GM10266 (cell line): ENCODE results near the gene CHD2.

Experiments
- DNase-seq: peaks from one replicate; pipeline ENCODE4 v3.0.0; 2012; ENCODE audit errors: extremely low spot score
- TF ChIP-seq, protein P1 (sequence below): IDR thresholded peaks from 2 replicates; pipeline ENCODE4 v1.5.1; 2012; ENCODE audit warnings: mild to moderate bottlenecking, low read depth; ENCODE audit not compliant: control insufficient read depth, insufficient read depth; ENCODE audit errors: missing control alignments

The CHD2 gene

GRCh38 chr15:92897620-92898019 lies 2.5 kb upstream of the CHD2 start:
- no peak for DNase-seq
- TF ChIP-seq, protein P1, sequence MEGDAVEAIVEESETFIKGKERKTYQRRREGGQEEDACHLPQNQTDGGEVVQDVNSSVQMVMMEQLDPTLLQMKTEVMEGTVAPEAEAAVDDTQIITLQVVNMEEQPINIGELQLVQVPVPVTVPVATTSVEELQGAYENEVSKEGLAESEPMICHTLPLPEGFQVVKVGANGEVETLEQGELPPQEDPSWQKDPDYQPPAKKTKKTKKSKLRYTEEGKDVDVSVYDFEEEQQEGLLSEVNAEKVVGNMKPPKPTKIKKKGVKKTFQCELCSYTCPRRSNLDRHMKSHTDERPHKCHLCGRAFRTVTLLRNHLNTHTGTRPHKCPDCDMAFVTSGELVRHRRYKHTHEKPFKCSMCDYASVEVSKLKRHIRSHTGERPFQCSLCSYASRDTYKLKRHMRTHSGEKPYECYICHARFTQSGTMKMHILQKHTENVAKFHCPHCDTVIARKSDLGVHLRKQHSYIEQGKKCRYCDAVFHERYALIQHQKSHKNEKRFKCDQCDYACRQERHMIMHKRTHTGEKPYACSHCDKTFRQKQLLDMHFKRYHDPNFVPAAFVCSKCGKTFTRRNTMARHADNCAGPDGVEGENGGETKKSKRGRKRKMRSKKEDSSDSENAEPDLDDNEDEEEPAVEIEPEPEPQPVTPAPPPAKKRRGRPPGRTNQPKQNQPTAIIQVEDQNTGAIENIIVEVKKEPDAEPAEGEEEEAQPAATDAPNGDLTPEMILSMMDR: no peak

GRCh38 chr15:92898988-92899582 lies 1.0 kb upstream of the CHD2 start:
- TF ChIP-seq, protein P1: no peak
- DNase-seq: no peak

DNA sequence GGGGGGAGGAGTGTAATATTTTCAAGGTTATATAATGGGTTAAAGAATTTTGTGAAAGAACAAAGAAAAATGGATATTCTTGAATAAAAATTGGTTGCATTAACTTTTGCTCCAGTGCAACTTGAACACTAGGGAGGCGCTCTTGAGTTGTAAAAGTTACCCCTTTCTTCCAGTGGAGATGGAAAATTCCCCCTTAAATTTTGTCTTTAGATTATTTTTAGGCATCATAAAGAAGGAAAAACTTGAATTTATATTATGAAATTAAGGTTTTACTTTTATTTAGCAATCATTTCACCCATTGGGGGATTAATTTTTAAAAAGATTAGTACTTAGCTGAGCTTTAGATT lies 550 bp upstream of the CHD2 start:
- no peak for DNase-seq
- TF ChIP-seq, protein P1: peak; percentile 34

DNA sequence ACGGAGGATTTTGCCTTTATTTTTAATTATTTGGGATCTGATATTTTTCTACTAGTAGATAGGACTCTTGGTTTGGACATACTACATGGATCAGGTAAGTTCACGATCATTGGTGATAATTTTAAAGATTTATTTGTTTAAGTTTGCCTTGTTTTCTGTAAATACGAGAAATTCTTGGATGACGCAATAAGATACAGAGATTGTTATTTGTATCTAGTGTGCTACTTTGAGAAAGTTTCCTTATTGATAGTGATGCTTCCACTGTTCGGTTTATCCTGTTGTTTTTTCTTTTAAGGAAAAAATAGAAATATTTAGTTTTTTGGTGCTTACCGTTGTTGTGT lies 577 bp downstream of the CHD2 start:
- DNase-seq: no peak
- TF ChIP-seq, protein P1: no peak

DNA sequence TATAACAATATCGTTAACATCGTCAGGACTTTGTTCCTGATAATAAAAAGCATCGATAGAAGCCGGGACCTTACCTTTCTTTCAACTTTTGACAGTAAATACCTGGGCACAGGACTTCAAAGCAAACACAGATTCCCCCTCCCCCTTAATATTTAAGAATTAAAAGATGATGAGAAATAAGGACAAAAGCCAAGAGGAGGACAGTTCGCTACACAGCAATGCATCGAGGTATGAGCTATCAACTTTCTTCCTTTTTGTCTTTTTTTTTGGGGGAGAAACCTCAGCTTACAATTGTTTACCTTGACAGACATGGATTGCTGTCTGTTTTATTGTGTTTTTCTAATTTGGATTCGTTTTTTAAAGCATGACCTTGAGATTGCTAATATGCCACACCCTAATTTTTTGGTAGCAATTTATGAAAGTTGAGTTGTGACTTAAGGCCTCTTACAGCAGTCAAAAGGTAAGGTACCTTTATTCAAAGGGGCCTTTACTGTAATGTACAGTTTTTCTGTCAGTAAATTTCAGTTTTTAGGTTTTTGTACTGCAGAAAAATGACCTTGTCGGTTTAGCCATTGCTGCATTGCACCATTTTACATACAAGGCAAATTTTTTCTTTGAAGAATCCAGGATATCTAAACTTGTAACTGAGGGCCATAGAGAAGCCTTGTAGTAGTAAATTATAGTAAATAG lies 1.1 kb downstream of the CHD2 start:
- no peak for DNase-seq
- TF ChIP-seq, protein P1: no peak

- TF ChIP-seq, protein P1: no peak
- no peak for DNase-seq
Measured at GRCh38 chr15:92901995-92902394, 1.9 kb downstream of the CHD2 start.

GRCh38 chr15:92902737-92903593 lies 2.8 kb downstream of the CHD2 start:
- TF ChIP-seq, protein P1: no peak
- no peak for DNase-seq
